Stimulated activated CD4-positive, alpha-beta T cell treated with anti-CD3 and anti-CD28 coated beads, Interleukin-4, amount 100 ng/mL, for 48 hours (primary cell): ENCODE data around the gene TNFRSF9.
"Not testable (repeated sequence)": the region's sequence is repeated elsewhere in the genome, so short reads cannot be mapped to it uniquely, and the experiment has no call there.

Experiments used
- DNase-seq, 2 donors: peaks; one replicate each; pipeline ENCODE4 v3.0.0-alpha.2; 2020; ENCODE audit warnings: low read depth in 2 of 2

Gene TNFRSF9

DNA sequence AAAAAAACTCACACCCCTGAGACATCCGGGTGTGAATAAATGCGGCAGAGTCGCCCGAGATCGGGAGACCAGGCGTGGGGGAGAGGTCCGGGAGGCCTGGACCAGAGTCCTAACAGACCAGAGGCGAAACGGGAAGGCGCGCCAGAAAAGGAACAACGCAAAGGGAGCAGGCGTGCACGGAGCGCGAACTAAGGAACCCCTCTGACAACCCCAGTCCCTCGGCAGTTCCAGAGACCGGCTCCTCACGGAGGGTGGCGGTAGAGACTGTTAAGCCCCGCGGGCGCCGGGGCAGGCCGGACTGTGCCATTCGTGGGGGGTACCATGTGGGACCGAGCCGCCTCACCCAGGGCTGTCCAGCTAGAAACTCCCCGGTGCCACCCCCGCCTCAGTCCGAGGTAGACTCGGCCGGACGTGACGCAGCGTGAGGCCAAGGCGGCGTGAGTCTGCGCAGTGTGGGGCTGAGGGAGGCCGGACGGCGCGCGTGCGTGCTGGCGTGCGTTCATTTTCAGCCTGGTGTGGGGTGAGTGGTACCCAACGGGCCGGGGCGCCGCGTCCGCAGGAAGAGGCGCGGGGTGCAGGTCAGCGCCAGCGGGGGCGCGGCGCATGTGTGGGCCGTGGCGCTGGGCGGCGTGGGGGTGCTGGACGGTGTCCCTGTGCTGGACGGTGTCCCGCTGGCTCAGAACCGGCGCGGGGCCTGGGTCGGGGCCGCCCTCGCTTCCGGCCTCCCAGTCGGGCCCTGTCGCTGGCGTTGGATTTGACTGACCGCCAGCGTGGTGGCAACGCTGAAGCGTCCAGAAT, 20.8 kb upstream of the TNFRSF9 start, which contains the start of gene PARK7:
TSS of gene PARK7 (plus strand) at position 496 of the 798 bp plus-strand sequence. CDS start 1,075 bp downstream, outside the sequence.
- peak; percentile 99 to 100 for DNase-seq

DNA sequence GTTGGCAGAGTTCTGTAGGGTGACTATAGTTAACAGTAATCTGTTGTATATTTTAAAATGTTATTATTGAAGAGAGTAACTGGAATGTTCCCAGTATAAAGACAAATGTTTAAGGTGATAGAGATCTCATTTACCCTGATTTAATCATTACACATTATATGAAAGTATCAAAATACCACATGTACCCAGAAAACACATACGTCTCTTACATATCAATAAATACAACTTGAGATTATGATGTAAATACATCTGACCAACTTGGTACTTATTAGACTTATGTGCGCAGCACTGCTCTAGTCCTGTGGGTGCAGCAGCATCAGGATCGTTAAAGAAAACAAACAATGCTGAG, 20.2 kb upstream of the TNFRSF9 start:
- DNase-seq, result no peak

GRCh38 chr1:7960165-7960564, 19.5 kb upstream of the TNFRSF9 start:
- no peak for DNase-seq

GRCh38 chr1:7956218-7957032, 15.8 kb upstream of the TNFRSF9 start:
- no peak for DNase-seq

- no peak for DNase-seq
Observed at GRCh38 chr1:7954683-7955082, 14.0 kb upstream of the TNFRSF9 start.

- DNase-seq, result peak; percentile 72 to 85
Observed at GRCh38 chr1:7953850-7954609, 13.4 kb upstream of the TNFRSF9 start.

DNA sequence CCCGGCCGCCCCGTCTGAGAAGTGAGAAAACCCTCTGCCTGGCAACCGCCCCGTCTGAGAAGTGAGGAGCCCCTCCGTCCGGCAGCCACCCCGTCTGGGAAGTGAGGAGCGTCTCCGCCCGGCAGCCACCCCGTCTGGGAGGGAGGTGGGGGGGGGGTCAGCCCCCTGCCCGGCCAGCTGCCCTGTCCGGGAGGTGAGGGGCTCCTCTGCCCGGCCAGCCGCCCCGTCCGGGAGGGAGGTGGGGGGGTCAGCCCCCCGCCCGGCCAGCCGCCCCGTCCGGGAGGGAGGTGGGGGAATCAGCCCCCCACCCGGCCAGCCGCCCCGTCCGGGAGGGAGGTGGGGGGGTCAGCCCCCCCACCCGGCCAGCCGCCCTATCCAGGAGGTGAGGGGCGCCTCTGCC, 12.2 kb upstream of the TNFRSF9 start:
- not testable (repeated sequence) for DNase-seq

GRCh38 chr1:7948960-7949359, 8.3 kb upstream of the TNFRSF9 start:
- no peak for DNase-seq

GRCh38 chr1:7943251-7943650, 2.6 kb upstream of the TNFRSF9 start:
- DNase-seq, result no peak

GRCh38 chr1:7942214-7942921, 1.7 kb upstream of the TNFRSF9 start:
- peak; percentile 21 to 39 for DNase-seq

DNA sequence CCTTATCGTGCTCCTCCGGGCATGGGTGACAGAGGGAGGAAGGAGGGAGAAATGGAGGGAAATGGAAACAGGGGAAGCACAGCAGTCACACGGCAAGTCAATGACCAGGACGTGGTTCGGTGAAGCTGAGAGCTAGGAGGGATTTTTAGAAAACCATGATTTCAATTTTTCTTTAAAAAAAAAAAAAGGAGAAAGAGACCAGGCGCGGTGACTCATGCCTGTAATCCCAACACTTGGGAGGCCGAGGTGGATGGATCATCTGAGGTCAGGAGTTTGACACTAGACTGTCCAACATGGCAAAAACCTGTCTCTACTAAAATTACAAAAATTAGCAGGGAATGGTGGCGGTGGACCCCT, 776 bp upstream of the TNFRSF9 start:
- no peak for DNase-seq

DNA sequence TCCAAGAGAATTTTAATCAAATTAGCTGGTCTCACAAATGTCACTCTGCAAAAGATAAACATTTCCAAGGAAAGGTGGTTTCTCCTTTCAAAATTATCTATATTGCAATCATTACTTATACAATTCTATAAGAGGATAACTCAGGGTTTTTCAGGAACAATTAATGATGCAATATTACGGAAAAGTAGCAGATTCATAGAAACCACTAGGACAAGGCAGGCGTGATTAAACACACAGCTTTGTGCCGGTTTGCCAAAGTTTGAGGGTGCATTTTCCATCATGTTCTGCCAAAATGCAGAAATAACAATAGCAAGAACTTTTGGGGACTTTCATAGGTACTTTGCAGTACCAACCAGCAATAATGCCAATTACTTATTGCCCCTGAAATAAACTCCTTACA, 605 bp downstream of the TNFRSF9 start:
- DNase-seq, result no peak

DNA sequence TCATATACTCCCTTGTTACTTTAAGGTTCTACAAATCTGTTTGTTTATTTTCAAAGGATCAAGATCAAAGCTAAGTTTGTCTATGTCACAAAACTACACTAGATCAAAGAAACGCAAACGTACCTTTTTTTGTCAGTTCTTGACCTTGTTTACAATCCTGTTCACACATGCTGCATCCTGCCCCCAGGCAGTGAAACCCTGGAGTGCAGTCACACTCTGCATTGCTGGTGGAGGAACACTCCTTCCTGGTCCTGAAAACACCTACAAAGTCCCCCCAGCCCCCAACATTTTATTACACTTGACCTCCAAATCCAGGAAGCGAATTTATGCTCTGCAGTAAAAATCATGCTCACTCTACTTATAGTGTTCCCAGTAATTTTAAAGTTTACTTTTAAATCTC, 2.6 kb downstream of the TNFRSF9 start:
- no peak for DNase-seq

GRCh38 chr1:7932524-7933138, 8.0 kb downstream of the TNFRSF9 start:
- DNase-seq, result no peak

- no peak for DNase-seq
Observed at GRCh38 chr1:7931446-7931812, 9.2 kb downstream of the TNFRSF9 start.

DNA sequence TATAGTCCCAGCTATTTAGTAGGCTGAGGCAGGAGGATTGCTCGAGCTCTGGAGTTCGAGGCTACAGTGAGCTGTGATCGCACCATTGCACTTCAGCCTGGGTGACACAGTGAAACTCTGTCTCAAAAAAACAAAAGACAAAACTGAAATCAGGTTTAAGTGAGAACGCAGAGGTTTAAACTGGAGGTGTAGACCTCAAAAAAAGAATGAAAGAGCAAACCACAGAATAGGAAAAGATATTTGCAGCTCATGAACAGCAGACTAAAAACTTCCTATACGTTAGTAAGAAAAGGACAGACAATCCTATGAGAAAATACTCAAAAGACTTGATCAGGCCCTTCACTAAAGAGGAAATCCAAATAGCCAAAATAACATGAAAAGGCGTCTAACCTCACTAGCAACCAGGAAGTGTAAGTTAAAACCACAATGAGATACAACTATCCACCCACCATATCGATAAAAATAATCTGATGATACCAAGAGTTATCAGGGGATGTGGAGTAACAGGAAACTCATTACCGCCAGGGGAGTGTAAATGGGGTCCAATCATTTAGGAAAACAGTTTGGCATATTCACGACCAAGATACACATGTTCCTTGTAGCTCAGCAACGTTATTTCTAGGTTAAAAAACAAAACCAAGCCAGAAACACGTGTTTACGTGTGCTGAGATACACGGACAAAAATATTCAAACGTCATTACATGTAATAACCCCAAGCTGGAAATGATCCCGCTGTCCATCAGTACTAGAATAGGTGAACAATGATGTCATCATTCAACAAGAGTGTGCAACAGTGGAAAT, 9.8 kb downstream of the TNFRSF9 start:
- DNase-seq, result no peak

- DNase-seq, result no peak
Observed at GRCh38 chr1:7929637-7930036, 11.0 kb downstream of the TNFRSF9 start.

- DNase-seq, result no peak
Observed at GRCh38 chr1:7928247-7928646, 12.4 kb downstream of the TNFRSF9 start.

GRCh38 chr1:7927061-7927460, 13.6 kb downstream of the TNFRSF9 start:
- DNase-seq, result not testable (repeated sequence)

DNA sequence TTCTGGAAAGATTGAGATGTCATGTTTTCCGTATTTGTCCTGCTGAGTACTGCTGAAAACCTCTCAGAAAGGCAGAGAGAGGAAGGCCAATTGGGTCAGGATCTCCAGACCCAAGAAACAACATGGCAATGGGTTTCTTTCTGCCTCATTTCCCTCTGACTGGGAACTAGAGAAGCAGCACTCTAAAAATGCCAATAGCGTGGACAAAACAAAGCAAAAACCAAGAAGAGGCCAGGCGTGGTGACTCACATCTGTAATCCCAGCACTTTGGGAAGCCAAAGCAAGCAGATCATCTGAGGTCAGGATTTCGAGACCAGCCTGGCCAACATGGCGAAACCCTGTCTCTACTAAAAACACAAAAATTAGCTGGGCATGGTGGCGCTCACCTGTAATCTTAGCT, 18.3 kb downstream of the TNFRSF9 start:
- no peak for DNase-seq

DNA sequence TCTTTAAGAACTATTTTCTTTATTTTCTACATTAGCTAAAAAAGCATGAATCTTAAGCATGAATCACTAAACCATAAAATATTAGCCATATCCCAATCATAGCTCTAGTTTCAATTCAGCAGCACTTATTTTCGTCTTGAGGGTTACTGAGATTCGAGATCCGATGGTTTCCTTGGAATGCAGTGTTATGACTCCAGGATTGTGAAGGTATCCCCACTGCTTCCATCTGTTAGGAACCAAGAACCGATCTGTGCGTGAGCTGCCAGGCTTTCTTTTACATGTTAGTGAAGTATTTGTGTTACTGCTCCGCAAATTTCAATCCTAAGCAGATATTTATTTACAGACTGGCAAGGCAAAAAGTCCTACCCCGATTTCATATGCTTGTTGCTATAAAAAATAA, 18.8 kb downstream of the TNFRSF9 start:
- no peak for DNase-seq
